Neuronal stem cell (in vitro differentiated cells): ENCODE data around the gene PKD1.
"Not testable (repeated sequence)": the region's sequence is repeated elsewhere in the genome, so short reads cannot be mapped to it uniquely, and the experiment has no call there.

Source experiments
- DNase-seq: peaks from one replicate; pipeline ENCODE4 v3.0.0-alpha.2; 2013; ENCODE audit warnings: low spot score
- H2AFZ ChIP-seq: one replicate; pipeline ENCODE4 v1.6.1; 2013; ENCODE audit warnings: mild to moderate bottlenecking, low read length, inconsistent platforms
- H2AK5ac ChIP-seq: 2 replicates; pipeline ENCODE4 v1.6.1; 2013; ENCODE audit warnings: low read depth, mild to moderate bottlenecking, inconsistent platforms, low read length, moderate library complexity, mixed read lengths
- H2BK120ac ChIP-seq: 2 replicates; pipeline ENCODE4 v1.6.1; 2013; ENCODE audit warnings: low read depth, mild to moderate bottlenecking, inconsistent platforms, low read length, moderate library complexity, mixed read lengths
- H2BK12ac ChIP-seq: one replicate; pipeline ENCODE4 v1.6.1; 2013; ENCODE audit warnings: low read length, inconsistent platforms
- H2BK15ac ChIP-seq: 2 replicates; pipeline ENCODE4 v1.6.1; 2013; ENCODE audit warnings: mild to moderate bottlenecking, low read length, inconsistent platforms, mixed read lengths
- H2BK5ac ChIP-seq: one replicate; pipeline ENCODE4 v1.6.1; 2013; ENCODE audit warnings: inconsistent platforms, mild to moderate bottlenecking, low read length, moderate library complexity
- H3K14ac ChIP-seq: one replicate; pipeline ENCODE4 v1.6.1; 2013; ENCODE audit warnings: low read length, inconsistent platforms
- H3K18ac ChIP-seq: 2 replicates; pipeline ENCODE4 v1.6.1; 2013; ENCODE audit warnings: low read length, inconsistent platforms
- H3K23ac ChIP-seq: 2 replicates; pipeline ENCODE4 v1.6.1; 2013; ENCODE audit warnings: low read depth, mild to moderate bottlenecking, mixed read lengths, low read length, inconsistent platforms; ENCODE audit not compliant: poor library complexity
- H3K27ac ChIP-seq: replicated peaks from 3 replicates; pipeline ENCODE4 v1.5.1; 2013; ENCODE audit warnings: low read length, inconsistent platforms
- H3K27me3 ChIP-seq, 3 experiments: 2 replicates each; pipeline ENCODE4 v1.6.1; 2013; ENCODE audit warnings: low read length in 3 of 3, mild to moderate bottlenecking in 2 of 3, inconsistent platforms in 1 of 3, low read depth in 1 of 3, mixed read lengths in 1 of 3, moderate library complexity in 1 of 3; ENCODE audit not compliant: control insufficient read depth in 3 of 3, insufficient read depth in 3 of 3
- H3K36me3 ChIP-seq, 2 donors: replicated peaks in 1 of 2; 2 replicates each; pipeline ENCODE4 v1.6.1; 2013; ENCODE audit warnings: low read length in 2 of 2; ENCODE audit not compliant: control insufficient read depth in 2 of 2, insufficient read depth in 2 of 2
- H3K4ac ChIP-seq: 2 replicates; pipeline ENCODE4 v1.6.1; 2013; ENCODE audit warnings: inconsistent platforms, mild to moderate bottlenecking, low read length, moderate library complexity
- H3K4me1 ChIP-seq, 2 donors: 1 replicate in 1 of 2; 2 replicates in 1 of 2; pipeline ENCODE4 v1.6.1; 2013; ENCODE audit warnings: low read length in 2 of 2, low read depth in 1 of 2; ENCODE audit not compliant: control insufficient read depth in 2 of 2, insufficient read depth in 1 of 2
- H3K4me2 ChIP-seq: one replicate; pipeline ENCODE4 v1.6.1; 2013; ENCODE audit warnings: mild to moderate bottlenecking, low read length, inconsistent platforms; ENCODE audit not compliant: insufficient read depth, poor library complexity, severe bottlenecking
- H3K4me3 ChIP-seq, 2 donors: 2 replicates each; pipeline ENCODE4 v1.5.1; 2013; ENCODE audit warnings: low read length in 2 of 2, mild to moderate bottlenecking in 2 of 2, inconsistent platforms in 1 of 2, moderate library complexity in 1 of 2
- H3K79me1 ChIP-seq: one replicate; pipeline ENCODE4 v1.6.1; 2013; ENCODE audit warnings: low read depth, mild to moderate bottlenecking, inconsistent platforms, low read length, moderate library complexity
- H3K9ac ChIP-seq: one replicate; pipeline ENCODE4 v1.6.1; 2013; ENCODE audit warnings: mild to moderate bottlenecking, low read depth, low read length, inconsistent platforms; ENCODE audit not compliant: poor library complexity
- H3K9me3 ChIP-seq, 2 donors: replicated peaks in 1 of 2; 2 replicates each; pipeline versions ENCODE3 to v1.6.1; 2013; ENCODE audit warnings: low read length in 2 of 2, mild to moderate bottlenecking in 2 of 2, inconsistent platforms in 1 of 2, low read depth in 1 of 2, mixed read lengths in 1 of 2, moderate library complexity in 1 of 2; ENCODE audit not compliant: control insufficient read depth in 2 of 2, insufficient read depth in 1 of 2
- H4K8ac ChIP-seq: one replicate; pipeline ENCODE4 v1.6.1; 2013; ENCODE audit warnings: low read depth, mild to moderate bottlenecking, inconsistent platforms, low read length, moderate library complexity
- H4K91ac ChIP-seq: one replicate; pipeline ENCODE4 v1.6.1; 2013; ENCODE audit warnings: low read length, low read depth, mild to moderate bottlenecking, inconsistent platforms; ENCODE audit not compliant: poor library complexity
- WGBS, 2 donors: extraction: QIAGEN DNeasy Blood & Tissue Kit; methylation state at CpG; one replicate each; pipeline ENCODE4 v1.1.7; 2013; ENCODE audit warnings: missing lambda C conversion rate in 2 of 2, mixed read lengths in 1 of 2; ENCODE audit not compliant: insufficient read length in 2 of 2, insufficient replicate concordance in 1 of 2; ENCODE audit errors: extremely low coverage in 2 of 2; 5-methylcytosine and 5-hydroxymethylcytosine counted together

PKD1 gene

DNA sequence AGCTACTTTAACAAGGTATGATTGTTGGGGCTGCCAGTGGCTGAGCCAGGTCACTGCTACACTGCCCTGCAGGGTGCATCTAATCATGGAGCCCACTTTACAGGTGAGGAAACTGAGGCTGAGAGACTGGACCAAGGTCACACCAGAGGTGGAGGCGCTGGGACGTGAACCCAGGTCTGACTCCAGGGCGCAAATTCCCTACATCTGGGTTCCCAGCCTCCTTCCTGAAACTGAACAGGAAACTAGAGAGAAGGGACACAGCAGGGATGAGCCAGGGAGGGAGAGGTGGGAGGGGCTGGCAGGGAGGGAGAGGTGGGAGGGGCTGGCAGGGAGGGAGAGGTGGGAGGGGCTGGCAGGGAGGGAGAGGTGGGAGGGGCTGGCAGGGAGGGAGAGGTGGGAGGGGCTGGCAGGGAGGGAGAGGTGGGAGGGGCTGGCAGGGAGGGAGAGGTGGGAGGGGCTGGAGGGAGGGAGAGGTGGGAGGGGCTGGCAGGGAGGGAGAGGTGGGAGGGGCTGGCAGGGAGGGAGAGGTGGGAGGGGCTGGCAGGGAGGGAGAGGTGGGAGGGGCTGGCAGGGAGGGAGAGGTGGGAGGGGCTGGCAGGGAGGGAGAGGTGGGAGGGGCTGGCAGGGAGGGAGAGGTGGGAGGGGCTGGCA is 7.9 kb downstream of the PKD1 start:
- not testable (repeated sequence) for H3K18ac ChIP-seq, H3K27ac ChIP-seq, H2BK120ac ChIP-seq, H4K8ac ChIP-seq, H2BK15ac ChIP-seq, H3K9ac ChIP-seq, H2BK12ac ChIP-seq, H3K27me3 ChIP-seq, H4K91ac ChIP-seq, H2BK5ac ChIP-seq, DNase-seq, H3K79me1 ChIP-seq, H3K9me3 ChIP-seq, H3K4me3 ChIP-seq, H2AFZ ChIP-seq, H3K4me2 ChIP-seq, H3K14ac ChIP-seq, H3K36me3 ChIP-seq, H2AK5ac ChIP-seq, H3K4ac ChIP-seq, H3K23ac ChIP-seq
- H3K4me1 ChIP-seq, result peaks cover 7 to 17% of the 10 kb centered on the region in 2 donors
- WGBS, 2 donors, result no CpG with 5 or more reads among the region's 3 CpGs

DNA sequence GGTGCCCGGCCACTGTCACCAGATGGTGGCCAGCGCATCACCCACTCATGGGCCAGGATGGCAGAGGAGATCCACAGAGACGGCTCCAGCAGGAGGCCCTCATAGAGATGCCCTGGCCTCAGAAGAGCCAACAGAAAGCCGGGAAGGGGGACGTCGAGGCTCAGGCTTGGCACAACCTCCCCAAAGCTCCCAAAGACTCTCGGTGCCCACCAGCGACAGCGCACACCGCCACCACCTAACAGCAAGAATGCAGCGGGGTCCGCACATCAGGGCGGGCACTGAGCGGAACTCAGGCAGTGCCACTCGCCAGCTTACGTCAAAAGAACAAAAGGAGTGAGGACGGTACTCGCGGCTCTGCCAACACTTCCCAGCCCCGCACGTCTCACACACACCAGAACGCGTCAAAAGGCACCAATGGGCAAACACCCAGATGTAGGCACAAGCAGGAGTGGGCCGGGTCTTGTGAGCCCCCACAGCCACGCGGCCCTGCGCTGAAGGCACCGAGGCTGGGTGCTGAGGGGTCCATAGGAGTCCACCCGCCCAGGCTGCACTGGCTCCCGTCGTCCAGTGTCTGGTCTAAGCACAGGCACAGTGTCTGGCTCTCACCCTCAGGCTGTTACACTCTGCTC is 8.7 kb downstream of the PKD1 start:
- Histone ChIP-seq H3K18ac (peak overlapping the region; percentile 71), H2AK5ac (peak overlapping the region; percentile 47), H3K14ac (peak overlapping the region; percentile 82), H3K4ac (peak overlapping the region; percentile 93), H3K9ac (peak overlapping the region; percentile 12), H3K4me1 (peaks cover 7 to 17% of the 10 kb centered on the region in 2 donors), H2BK12ac (peak overlapping the region; percentile 73), H2BK15ac (peak overlapping the region; percentile 71)
- H3K27ac ChIP-seq, H3K36me3 ChIP-seq, H3K27me3 ChIP-seq, H3K9me3 ChIP-seq, H2BK5ac ChIP-seq, H4K91ac ChIP-seq, H3K23ac ChIP-seq, H2BK120ac ChIP-seq, H3K79me1 ChIP-seq, H2AFZ ChIP-seq, H3K4me3 ChIP-seq, H4K8ac ChIP-seq, DNase-seq, H3K4me2 ChIP-seq: not testable (repeated sequence)
- WGBS, 2 donors, result no CpG with 5 or more reads among the region's 31 CpGs

DNA sequence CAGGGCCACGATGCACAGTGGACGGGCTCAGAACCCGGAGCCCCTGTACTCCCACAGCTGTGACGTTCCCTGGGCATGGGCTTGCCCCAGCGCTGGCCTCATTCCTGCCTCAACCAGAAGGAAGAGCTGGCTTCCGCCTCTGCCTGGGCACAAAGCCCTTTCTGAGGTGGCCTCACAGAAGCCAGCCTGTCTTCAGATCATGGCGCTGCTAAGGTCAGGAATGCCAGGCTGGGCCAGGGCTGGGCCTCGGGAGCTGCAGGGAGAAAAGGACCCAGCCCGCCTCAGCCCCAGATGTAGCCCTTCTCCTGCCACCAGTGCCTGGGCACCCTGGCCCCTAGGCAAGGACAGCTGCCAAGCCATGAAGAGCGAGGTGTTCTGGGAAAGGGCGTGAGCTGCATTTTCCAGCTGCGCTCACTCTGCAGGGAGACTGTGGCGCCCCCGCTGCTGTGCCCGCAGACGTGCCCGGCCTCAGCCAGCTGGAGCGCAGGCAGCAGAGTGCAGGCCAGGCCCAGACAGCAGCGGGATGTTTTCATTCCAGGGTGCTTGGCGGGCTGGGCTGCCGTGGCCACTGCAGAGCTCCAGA is 9.4 kb downstream of the PKD1 start:
- peaks cover 11% of the 10 kb centered on the region for H3K79me1 ChIP-seq
- H3K18ac ChIP-seq, H2BK120ac ChIP-seq, H3K4me2 ChIP-seq, H3K4ac ChIP-seq, H3K27ac ChIP-seq, H3K4me3 ChIP-seq, H3K9me3 ChIP-seq, H2AFZ ChIP-seq, H3K23ac ChIP-seq, H2BK5ac ChIP-seq, H2BK12ac ChIP-seq, H3K36me3 ChIP-seq, H3K27me3 ChIP-seq, H4K91ac ChIP-seq, DNase-seq, H3K9ac ChIP-seq, H4K8ac ChIP-seq: not testable (repeated sequence)
- H2BK15ac ChIP-seq, result peak overlapping the region; percentile 93
- H2AK5ac ChIP-seq, result peak overlapping the region; percentile 84
- peak overlapping the region; percentile 56 for H3K14ac ChIP-seq
- WGBS, 2 donors, result no CpG with 5 or more reads among the region's 21 CpGs
- H3K4me1 ChIP-seq, result peaks cover 7 to 17% of the 10 kb centered on the region in 2 donors

DNA sequence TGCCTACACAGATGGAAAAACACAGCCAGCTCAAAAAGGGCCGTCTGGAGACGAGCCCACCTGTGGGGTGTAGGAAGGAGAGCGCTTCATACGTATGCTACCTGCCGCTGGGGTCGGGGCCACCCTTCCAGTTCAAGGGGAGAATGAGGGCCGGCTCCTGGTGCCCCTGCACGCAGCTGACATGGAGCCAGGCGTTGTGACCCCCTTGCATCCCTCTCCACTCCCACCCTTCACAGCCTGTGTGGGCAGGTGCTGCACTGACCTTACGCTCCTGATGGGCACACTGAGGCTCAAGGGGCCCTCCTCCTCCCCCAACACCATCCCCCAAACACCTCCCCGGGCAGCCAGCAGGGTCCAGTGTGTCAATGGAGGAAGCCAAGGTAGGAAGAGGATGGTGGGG is 10.1 kb downstream of the PKD1 start:
- not testable (repeated sequence) for H3K14ac ChIP-seq, H3K36me3 ChIP-seq, H2AFZ ChIP-seq, H3K23ac ChIP-seq, H3K9me3 ChIP-seq, DNase-seq, H2BK120ac ChIP-seq, H3K4me2 ChIP-seq, H4K8ac ChIP-seq, H2BK5ac ChIP-seq, H3K27me3 ChIP-seq
- peaks cover 11% of the 10 kb centered on the region for H3K79me1 ChIP-seq
- peaks cover 7 to 17% of the 10 kb centered on the region in 2 donors for H3K4me1 ChIP-seq
- H4K91ac ChIP-seq, result peak overlapping the region; percentile 85
- peak overlapping the region; percentile 93 for H2BK15ac ChIP-seq
- peak overlapping the region; percentile 53 for H3K4ac ChIP-seq
- peak overlapping the region in 1 of 2 donors; percentile 40 for H3K4me3 ChIP-seq
- no CpG with 5 or more reads among the region's 11 CpGs for WGBS, 2 donors
- peak overlapping the region; percentile 87 for H3K18ac ChIP-seq
- H2BK12ac ChIP-seq, result peak overlapping the region; percentile 58
- H2AK5ac ChIP-seq, result peak overlapping the region; percentile 84
- H3K27ac ChIP-seq, result peak overlapping the region; percentile 87
- H3K9ac ChIP-seq, result peak overlapping the region; percentile 86
